GM23338 (cell line): ENCODE measurements around the gene ZNF808. TPM values are rescaled to one million over a fixed set of nuclear protein-coding genes. Genes with fewer than 3 reads are reported as not detected.

ENCODE experiments used
- JUNB ChIP-seq: IDR thresholded peaks from one replicate; pipeline ENCODE4 v1.6.1; 2016; ENCODE audit warnings: antibody characterized with exemption; ENCODE audit not compliant: unreplicated experiment
- POLR2AphosphoS5 ChIP-seq: IDR thresholded peaks from 2 replicates; pipeline ENCODE4 v1.6.1; 2016; ENCODE audit warnings: antibody characterized with exemption, low read depth
- polyA plus RNA-seq: library from polyadenylated mRNA; unstranded; fragments of >200 nt; fragmentation: Nextera tagmentation; extraction: Ambion mirVana; gene quantifications from 2 replicates; pipeline ENCODE4 v1.2.1, GENCODE V29; 2016
- total RNA-seq: library from RNA; depleted of rRNA; stranded (reverse); fragments of >200 nt; shearing (Covaris generic); gene quantifications from 2 replicates; pipeline ENCODE4 v1.2.3, GENCODE V29; 2014
- TF ChIP-seq, protein P1 (sequence below): IDR thresholded peaks from one replicate; pipeline ENCODE4 v1.6.1; 2018; ENCODE audit warnings: antibody characterized with exemption; ENCODE audit not compliant: unreplicated experiment
- TF ChIP-seq, protein P2 (sequence below): fragments of 250-450 bp; sonication (Bioruptor Pico); IDR thresholded peaks from 2 replicates; pipeline ENCODE4 v1.5.0; 2020; ENCODE audit warnings: mild to moderate bottlenecking, moderate library complexity

Gene ZNF808
- total and polyA plus RNA-seq, 2 experiments from 2014 or later = 10.5 to 32.1 TPM

DNA sequence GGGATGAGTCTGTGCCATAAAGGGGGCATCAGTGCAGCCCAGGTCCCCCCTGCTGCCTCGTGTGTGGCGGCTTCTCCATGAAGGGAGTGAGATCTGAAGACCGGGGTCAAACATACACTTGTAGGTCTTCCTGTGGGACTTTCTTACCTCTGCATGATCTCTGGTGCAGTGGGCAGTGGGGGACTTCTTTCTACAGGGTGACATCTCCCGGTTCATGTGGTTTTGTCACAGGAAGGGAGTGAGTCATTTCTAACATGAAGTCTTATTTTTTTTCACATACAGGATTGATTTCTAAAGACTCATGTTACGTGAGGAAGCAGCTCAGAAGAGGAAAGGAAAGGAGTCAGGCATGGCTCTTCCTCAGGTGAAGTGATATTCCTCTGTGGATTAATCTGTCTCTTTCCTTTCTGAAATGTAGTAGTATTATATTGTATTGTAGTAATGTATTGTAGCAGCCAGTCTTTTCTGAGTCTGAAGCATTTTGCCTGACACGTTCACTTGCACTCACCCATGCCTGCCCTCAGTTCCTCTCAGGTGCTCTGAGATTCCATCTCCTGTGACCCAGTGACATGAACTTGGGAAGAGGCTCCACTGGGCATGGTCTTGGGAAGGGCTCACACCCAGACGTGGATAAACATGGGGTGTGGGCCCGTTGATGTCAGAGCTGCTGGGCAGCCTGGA, 15.7 kb downstream of the ZNF808 start (continued):
- TF ChIP-seq, protein P1, sequence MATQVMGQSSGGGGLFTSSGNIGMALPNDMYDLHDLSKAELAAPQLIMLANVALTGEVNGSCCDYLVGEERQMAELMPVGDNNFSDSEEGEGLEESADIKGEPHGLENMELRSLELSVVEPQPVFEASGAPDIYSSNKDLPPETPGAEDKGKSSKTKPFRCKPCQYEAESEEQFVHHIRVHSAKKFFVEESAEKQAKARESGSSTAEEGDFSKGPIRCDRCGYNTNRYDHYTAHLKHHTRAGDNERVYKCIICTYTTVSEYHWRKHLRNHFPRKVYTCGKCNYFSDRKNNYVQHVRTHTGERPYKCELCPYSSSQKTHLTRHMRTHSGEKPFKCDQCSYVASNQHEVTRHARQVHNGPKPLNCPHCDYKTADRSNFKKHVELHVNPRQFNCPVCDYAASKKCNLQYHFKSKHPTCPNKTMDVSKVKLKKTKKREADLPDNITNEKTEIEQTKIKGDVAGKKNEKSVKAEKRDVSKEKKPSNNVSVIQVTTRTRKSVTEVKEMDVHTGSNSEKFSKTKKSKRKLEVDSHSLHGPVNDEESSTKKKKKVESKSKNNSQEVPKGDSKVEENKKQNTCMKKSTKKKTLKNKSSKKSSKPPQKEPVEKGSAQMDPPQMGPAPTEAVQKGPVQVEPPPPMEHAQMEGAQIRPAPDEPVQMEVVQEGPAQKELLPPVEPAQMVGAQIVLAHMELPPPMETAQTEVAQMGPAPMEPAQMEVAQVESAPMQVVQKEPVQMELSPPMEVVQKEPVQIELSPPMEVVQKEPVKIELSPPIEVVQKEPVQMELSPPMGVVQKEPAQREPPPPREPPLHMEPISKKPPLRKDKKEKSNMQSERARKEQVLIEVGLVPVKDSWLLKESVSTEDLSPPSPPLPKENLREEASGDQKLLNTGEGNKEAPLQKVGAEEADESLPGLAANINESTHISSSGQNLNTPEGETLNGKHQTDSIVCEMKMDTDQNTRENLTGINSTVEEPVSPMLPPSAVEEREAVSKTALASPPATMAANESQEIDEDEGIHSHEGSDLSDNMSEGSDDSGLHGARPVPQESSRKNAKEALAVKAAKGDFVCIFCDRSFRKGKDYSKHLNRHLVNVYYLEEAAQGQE = no peak
- TF ChIP-seq JUNB (no peak), POLR2AphosphoS5 (no peak)
- TF ChIP-seq, protein P2, sequence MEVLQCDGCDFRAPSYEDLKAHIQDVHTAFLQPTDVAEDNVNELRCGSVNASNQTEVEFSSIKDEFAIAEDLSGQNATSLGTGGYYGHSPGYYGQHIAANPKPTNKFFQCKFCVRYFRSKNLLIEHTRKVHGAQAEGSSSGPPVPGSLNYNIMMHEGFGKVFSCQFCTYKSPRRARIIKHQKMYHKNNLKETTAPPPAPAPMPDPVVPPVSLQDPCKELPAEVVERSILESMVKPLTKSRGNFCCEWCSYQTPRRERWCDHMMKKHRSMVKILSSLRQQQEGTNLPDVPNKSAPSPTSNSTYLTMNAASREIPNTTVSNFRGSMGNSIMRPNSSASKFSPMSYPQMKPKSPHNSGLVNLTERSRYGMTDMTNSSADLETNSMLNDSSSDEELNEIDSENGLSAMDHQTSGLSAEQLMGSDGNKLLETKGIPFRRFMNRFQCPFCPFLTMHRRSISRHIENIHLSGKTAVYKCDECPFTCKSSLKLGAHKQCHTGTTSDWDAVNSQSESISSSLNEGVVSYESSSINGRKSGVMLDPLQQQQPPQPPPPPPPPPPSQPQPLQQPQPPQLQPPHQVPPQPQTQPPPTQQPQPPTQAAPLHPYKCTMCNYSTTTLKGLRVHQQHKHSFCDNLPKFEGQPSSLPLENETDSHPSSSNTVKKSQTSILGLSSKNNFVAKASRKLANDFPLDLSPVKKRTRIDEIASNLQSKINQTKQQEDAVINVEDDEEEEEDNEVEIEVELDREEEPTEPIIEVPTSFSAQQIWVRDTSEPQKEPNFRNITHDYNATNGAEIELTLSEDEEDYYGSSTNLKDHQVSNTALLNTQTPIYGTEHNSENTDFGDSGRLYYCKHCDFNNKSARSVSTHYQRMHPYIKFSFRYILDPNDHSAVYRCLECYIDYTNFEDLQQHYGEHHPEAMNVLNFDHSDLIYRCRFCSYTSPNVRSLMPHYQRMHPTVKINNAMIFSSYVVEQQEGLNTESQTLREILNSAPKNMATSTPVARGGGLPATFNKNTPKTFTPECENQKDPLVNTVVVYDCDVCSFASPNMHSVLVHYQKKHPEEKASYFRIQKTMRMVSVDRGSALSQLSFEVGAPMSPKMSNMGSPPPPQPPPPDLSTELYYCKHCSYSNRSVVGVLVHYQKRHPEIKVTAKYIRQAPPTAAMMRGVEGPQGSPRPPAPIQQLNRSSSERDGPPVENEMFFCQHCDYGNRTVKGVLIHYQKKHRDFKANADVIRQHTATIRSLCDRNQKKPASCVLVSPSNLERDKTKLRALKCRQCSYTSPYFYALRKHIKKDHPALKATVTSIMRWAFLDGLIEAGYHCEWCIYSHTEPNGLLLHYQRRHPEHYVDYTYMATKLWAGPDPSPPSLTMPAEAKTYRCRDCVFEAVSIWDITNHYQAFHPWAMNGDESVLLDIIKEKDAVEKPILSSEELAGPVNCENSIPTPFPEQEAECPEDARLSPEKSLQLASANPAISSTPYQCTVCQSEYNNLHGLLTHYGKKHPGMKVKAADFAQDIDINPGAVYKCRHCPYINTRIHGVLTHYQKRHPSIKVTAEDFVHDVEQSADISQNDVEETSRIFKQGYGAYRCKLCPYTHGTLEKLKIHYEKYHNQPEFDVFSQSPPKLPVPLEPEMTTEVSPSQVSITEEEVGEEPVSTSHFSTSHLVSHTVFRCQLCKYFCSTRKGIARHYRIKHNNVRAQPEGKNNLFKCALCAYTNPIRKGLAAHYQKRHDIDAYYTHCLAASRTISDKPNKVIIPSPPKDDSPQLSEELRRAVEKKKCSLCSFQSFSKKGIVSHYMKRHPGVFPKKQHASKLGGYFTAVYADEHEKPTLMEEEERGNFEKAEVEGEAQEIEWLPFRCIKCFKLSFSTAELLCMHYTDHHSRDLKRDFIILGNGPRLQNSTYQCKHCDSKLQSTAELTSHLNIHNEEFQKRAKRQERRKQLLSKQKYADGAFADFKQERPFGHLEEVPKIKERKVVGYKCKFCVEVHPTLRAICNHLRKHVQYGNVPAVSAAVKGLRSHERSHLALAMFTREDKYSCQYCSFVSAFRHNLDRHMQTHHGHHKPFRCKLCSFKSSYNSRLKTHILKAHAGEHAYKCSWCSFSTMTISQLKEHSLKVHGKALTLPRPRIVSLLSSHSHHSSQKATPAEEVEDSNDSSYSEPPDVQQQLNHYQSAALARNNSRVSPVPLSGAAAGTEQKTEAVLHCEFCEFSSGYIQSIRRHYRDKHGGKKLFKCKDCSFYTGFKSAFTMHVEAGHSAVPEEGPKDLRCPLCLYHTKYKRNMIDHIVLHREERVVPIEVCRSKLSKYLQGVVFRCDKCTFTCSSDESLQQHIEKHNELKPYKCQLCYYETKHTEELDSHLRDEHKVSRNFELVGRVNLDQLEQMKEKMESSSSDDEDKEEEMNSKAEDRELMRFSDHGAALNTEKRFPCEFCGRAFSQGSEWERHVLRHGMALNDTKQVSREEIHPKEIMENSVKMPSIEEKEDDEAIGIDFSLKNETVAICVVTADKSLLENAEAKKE (CRISPR knock-in tag) = no peak
